Mesangial cell (primary cell): ENCODE measurements around the gene CAT. TPM values are rescaled to one million over a fixed set of nuclear protein-coding genes. Genes with fewer than 3 reads are reported as not detected.

Experiments
- total RNA-seq: library from RNA; depleted of rRNA; stranded (reverse); fragments of >200 nt; gene quantifications from 2 replicates; pipeline ENCODE4 v1.2.3, GENCODE V29; 2015

The CAT gene
- 39.3 and 61.7 TPM in 2 replicates for total RNA-seq

GRCh38 chr11:34438529-34439507 is at the start of gene CAT:
TSS of gene CAT (plus strand) at chr11:34438934. CDS start at chr11:34439014, 80 bp downstream.

GRCh38 chr11:34513682-34514449 is 75.1 kb downstream of the CAT start, which contains the start of gene ELF5:
TSS of gene ELF5 (minus strand) at chr11:34513794. CDS start at chr11:34505749, 8,045 bp downstream.

Other genes with a start within 250 kb of the CAT start
- gene ABTB2, start 80.9 kb upstream of the CAT start, total RNA-seq, result 5.1 and 7.3 TPM in 2 replicates
- not detected in 2 replicates for gene ELF5, start 74.9 kb downstream of the CAT start, total RNA-seq
- gene EHF, start 182.2 kb downstream of the CAT start, total RNA-seq, result 0.16 TPM in 1 of 2 replicates, not detected in the other